SK-N-SH (cell line): ENCODE measurements around the gene TNFRSF21.

Experiments
- CTCF ChIP-seq: fragments of 200-600 bp; sonication (generic); IDR thresholded peaks from 2 replicates; pipeline ENCODE4 v1.6.1; 2017; ENCODE audit warnings: antibody characterized with exemption, mild to moderate bottlenecking, moderate library complexity
- EP300 ChIP-seq, 2 experiments: IDR thresholded peaks; 2 replicates each; pipeline versions ENCODE4 v1.4.0 to v1.6.1; 2012; ENCODE audit warnings: borderline replicate concordance in 1 of 2, low read depth in 1 of 2, low read length in 1 of 2
- GABPA ChIP-seq: IDR thresholded peaks from 2 replicates; pipeline ENCODE4 v1.4.0; 2012; ENCODE audit warnings: low read depth, mild to moderate bottlenecking
- PBX3 ChIP-seq: IDR thresholded peaks from 2 replicates; pipeline ENCODE4; 2012
- RAD21 ChIP-seq: IDR thresholded peaks from 2 replicates; pipeline ENCODE4 v1.6.1; 2012; ENCODE audit warnings: mild to moderate bottlenecking, low read length
- REST ChIP-seq: IDR thresholded peaks from 2 replicates; pipeline ENCODE4 v1.6.1; 2012; ENCODE audit warnings: mild to moderate bottlenecking, low read depth, low read length, moderate library complexity

- no peak for TF ChIP-seq CTCF
- TF ChIP-seq PBX3, result no peak
- TF ChIP-seq GABPA, result no peak
- TF ChIP-seq EP300 (IDR thresholded peaks at IDR 0.05; ENCODE audit: borderline replicate concordance in 1 of 2, low read depth in 1 of 2, low read length in 1 of 2), result no peak
- TF ChIP-seq REST, result no peak
- TF ChIP-seq RAD21, result no peak
Measured at GRCh38 chr6:47240277-47240890, 69.3 kb downstream of the TNFRSF21 start.
